SU-DHL-6 (cell line): ENCODE data around the gene HTATIP2.
A peak's percentile ranks its signal among the peaks of the same experiment; 100 is the strongest.
"Not testable (repeated sequence)": the region's sequence is repeated elsewhere in the genome, so short reads cannot be mapped to it uniquely, and the experiment has no call there.

Source experiments
- H2AFZ ChIP-seq: fragments of 200-600 bp; sonication (generic); 2 replicates; pipeline ENCODE4 v1.6.1; 2014; ENCODE audit warnings: low read depth, mild to moderate bottlenecking, moderate library complexity, mixed read lengths, antibody characterized with exemption, low read length; ENCODE audit not compliant: severe bottlenecking
- H3F3A ChIP-seq: fragments of 200-600 bp; shearing (Covaris generic); 2 replicates; pipeline ENCODE4 v1.6.0; 2016; ENCODE audit warnings: antibody characterized with exemption, mild to moderate bottlenecking; ENCODE audit not compliant: insufficient read depth
- H3K27ac ChIP-seq: fragments of 200-600 bp; sonication (generic); 2 replicates; pipeline ENCODE4 v1.5.1; 2016; ENCODE audit warnings: low read depth, mild to moderate bottlenecking, low read length, moderate library complexity, mixed read lengths
- H3K27me3 ChIP-seq: fragments of 200-600 bp; sonication (generic), shearing (Covaris generic); 2 replicates; pipeline ENCODE4 v1.6.0; 2014; ENCODE audit warnings: mild to moderate bottlenecking, low read length
- H3K36me3 ChIP-seq: fragments of 200-600 bp; sonication (generic); 2 replicates; pipeline ENCODE4 v1.6.1; 2014; ENCODE audit warnings: mild to moderate bottlenecking, low read length, mixed read lengths
- H3K4me2 ChIP-seq: fragments of 300-600, 200-600 bp; shearing (Covaris generic), sonication (generic); 2 replicates; pipeline ENCODE4 v1.6.0; 2014; ENCODE audit warnings: low read length, low read depth, mild to moderate bottlenecking; ENCODE audit not compliant: poor library complexity, severe bottlenecking
- H3K4me3 ChIP-seq: fragments of 200-600 bp; sonication (generic); 2 replicates; pipeline ENCODE4 v1.5.1; 2014; ENCODE audit warnings: antibody characterized with exemption, low read length, mild to moderate bottlenecking, mixed read lengths; ENCODE audit not compliant: insufficient read depth, poor library complexity, severe bottlenecking
- H3K79me2 ChIP-seq: fragments of 200-600 bp; sonication (generic); 2 replicates; pipeline ENCODE4 v1.6.1; 2014; ENCODE audit warnings: mild to moderate bottlenecking, low read length, moderate library complexity; ENCODE audit not compliant: insufficient read depth
- H3K9ac ChIP-seq: fragments of 200-600 bp; sonication (generic); 2 replicates; pipeline ENCODE4 v1.7.0; 2014; ENCODE audit warnings: mild to moderate bottlenecking, low read length
- H3K9me2 ChIP-seq: fragments of 200-600 bp; sonication (generic); replicated peaks from 2 replicates; pipeline ENCODE4 v1.6.1; 2014; ENCODE audit warnings: low read length; ENCODE audit not compliant: insufficient read depth
- H3K9me3 ChIP-seq: fragments of 200-600 bp; sonication (generic); 2 replicates; pipeline ENCODE4 v1.6.1; 2014; ENCODE audit warnings: low read length, mixed read lengths; ENCODE audit not compliant: insufficient read depth
- H4K20me1 ChIP-seq: fragments of 200-600 bp; sonication (generic); 2 replicates; pipeline ENCODE4 v1.6.1; 2014; ENCODE audit warnings: low read depth, mild to moderate bottlenecking, antibody characterized with exemption, low read length, moderate library complexity, mixed read lengths
- CTCF ChIP-seq: fragments of 200-600 bp; sonication (generic); IDR thresholded peaks from one replicate; pipeline ENCODE4 v1.5.1; 2017; ENCODE audit warnings: antibody characterized with exemption, mild to moderate bottlenecking, low read length, moderate library complexity; ENCODE audit not compliant: insufficient read depth, poor library complexity, severe bottlenecking
- EZH2phosphoT487 ChIP-seq: fragments of 200-600 bp; sonication (generic), shearing (Covaris generic); conservative IDR thresholded peaks from 2 replicates; pipeline ENCODE4 v1.6.1; 2018; ENCODE audit warnings: mild to moderate bottlenecking, antibody characterized with exemption, low read length, moderate library complexity, mixed read lengths

HTATIP2 gene

DNA sequence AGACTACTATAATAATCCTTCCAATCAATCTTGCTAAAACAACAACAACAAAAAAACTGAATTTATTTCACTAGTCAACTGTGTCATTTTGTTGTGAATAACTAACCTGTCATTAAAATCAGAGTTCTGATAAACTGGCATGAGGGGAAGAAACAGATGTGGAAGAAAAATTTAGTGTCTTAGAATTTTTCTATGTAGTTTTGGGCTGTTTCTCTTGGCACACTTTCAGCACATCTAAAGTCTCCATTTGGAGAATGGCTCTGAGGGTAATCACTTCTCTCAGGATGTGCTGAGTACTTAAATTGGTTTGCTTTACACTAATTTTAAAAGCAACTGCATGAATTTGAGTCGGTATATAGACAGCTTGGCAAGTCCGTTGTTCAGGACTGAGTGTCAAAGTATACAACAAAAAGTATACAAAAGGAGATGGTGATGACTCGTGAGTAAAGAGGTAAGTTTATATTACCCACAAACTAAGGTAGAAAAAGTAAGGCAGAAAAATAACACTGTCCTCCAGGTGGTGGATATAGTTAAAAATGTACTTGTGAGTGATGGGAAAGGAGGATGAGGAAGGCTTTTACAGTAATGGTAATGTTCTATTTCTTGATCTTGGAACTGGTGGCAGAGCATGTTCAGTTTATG lies 10.2 kb downstream of the HTATIP2 start:
- Histone ChIP-seq H3K36me3 (peaks cover 8% of the 10 kb centered on the region; the same call in 1 of the 2 replicates), H3K9me3 (no peaks in the 10 kb centered on the region), H3K4me3 (no peak overlapping the region), H2AFZ (no peak overlapping the region), H3K79me2 (no peaks in the 10 kb centered on the region), H3K27ac (no peak overlapping the region), H4K20me1 (no peaks in the 10 kb centered on the region), H3K27me3 (no peaks in the 10 kb centered on the region), H3K4me2 (no peak overlapping the region), H3K9ac (no peak overlapping the region), H3K9me2 (no peaks in the 10 kb centered on the region), H3F3A (no peaks in the 10 kb centered on the region)
- TF ChIP-seq EZH2phosphoT487: no peak
- no peak for TF ChIP-seq CTCF

DNA sequence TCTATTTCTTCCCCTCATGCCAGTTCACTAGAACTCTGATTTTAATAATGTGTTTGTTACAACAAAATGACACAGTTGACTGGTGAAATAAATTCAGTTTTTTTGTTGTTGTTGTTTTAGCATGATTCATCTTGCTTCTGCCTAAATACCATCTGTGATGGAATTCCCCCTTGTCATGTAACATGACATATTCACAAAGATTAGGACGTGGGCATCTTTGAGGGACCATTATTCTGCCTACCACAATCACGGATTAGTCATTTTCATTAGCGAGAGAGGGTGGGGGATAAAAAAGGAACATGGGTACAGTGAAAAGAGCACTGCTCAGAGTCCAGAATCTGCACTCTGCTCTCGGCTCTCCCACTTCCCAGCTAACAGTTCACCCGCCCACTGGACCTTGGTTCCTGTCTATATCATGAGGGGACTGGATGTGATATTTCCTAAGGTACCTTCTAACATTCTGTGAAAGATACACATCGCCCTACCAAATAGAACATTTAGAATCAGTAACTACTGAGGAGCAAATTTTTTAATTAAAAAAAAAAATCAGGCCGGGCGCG lies 11.3 kb downstream of the HTATIP2 start:
- no peak overlapping the region for H3K9ac ChIP-seq
- no peak overlapping the region for H3K4me3 ChIP-seq
- H3K9me3 ChIP-seq: no peaks in the 10 kb centered on the region
- no peaks in the 10 kb centered on the region for H3K27me3 ChIP-seq
- TF ChIP-seq CTCF (no peak), EZH2phosphoT487 (no peak)
- H4K20me1 ChIP-seq: no peaks in the 10 kb centered on the region
- no peaks in the 10 kb centered on the region for H3K79me2 ChIP-seq
- no peaks in the 10 kb centered on the region for H3F3A ChIP-seq
- no peak overlapping the region for H2AFZ ChIP-seq
- H3K36me3 ChIP-seq: peaks cover 8% of the 10 kb centered on the region; the same call in 1 of the 2 replicates
- H3K4me2 ChIP-seq: no peak overlapping the region
- H3K9me2 ChIP-seq: no peaks in the 10 kb centered on the region
- H3K27ac ChIP-seq: no peak overlapping the region

DNA sequence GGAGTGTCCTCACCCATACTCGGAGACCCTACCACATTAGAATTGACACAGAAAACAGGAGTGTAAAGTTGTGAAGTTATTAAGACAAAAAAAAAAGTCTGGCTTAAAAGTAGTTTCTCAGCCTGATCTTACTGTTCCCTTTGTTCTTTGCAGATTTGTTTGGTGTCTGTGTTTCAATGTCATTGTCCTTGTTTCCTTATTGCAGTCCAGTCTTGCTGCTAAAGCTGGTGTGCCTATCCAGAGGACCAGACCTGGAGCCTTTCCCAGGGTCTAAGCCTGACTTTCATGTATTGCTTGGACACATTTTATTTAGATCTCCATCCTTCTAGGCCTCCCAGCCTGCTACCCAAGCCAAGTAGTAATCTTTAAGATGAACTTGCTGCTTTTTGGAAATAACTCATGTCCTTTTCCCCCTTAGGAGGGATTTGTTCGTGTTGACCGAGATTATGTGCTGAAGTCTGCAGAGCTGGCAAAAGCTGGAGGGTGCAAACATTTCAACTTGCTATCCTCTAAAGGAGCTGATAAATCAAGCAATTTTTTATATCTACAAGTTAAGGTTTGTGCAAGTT lies 12.7 kb downstream of the HTATIP2 start:
- Histone ChIP-seq H3K27me3 (no peaks in the 10 kb centered on the region), H3K36me3 (peaks cover 8% of the 10 kb centered on the region; the same call in 1 of the 2 replicates), H3K9me3 (no peaks in the 10 kb centered on the region), H3K79me2 (no peaks in the 10 kb centered on the region), H3K4me3 (no peak overlapping the region), H4K20me1 (no peaks in the 10 kb centered on the region), H3K27ac (no peak overlapping the region), H3K9me2 (no peaks in the 10 kb centered on the region), H3F3A (no peaks in the 10 kb centered on the region), H3K4me2 (no peak overlapping the region), H3K9ac (no peak overlapping the region), H2AFZ (no peak overlapping the region)
- TF ChIP-seq CTCF (no peak), EZH2phosphoT487 (no peak)

DNA sequence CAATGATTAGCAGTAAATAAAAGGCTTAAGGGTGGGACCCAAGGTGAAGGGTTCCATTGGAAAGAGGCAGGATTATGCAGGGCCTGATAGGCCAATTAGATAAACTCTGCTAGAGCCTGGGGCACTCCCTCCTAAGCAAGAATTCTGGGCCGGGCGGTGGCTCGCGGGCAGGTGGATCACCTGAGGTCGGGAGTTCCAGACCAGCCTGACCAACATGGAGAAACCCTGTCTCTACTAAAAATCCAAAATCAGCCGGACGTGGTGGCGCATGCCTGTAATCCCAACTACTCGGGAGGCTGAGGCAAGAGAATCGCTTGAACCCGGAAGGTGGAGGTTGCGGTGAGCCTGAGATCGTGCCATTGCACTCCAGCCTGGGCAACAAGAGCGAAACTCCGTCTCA lies 22.5 kb downstream of the HTATIP2 start:
- H3K9me2 ChIP-seq: not testable (repeated sequence)

More for the DNA sequence above, 22.5 kb downstream of the HTATIP2 start:
- H3K4me3 ChIP-seq, H3K27ac ChIP-seq, H4K20me1 ChIP-seq, H3K36me3 ChIP-seq, H3K9me3 ChIP-seq, H3F3A ChIP-seq, H2AFZ ChIP-seq, H3K9ac ChIP-seq, H3K27me3 ChIP-seq: not testable (repeated sequence)
- Histone ChIP-seq H3K4me2 (peak overlapping the region; percentile 61), H3K79me2 (peaks cover 32% of the 10 kb centered on the region)
